MM.1S (cell line): ENCODE results near the gene HSDL1.
"Not testable (repeated sequence)": the region's sequence is repeated elsewhere in the genome, so short reads cannot be mapped to it uniquely, and the experiment has no call there.

Experiments used
- CTCF ChIP-seq: fragments of 300-600 bp; sonication (generic); IDR thresholded peaks from 2 replicates; pipeline ENCODE4 v1.5.1; 2016; ENCODE audit warnings: antibody characterized with exemption, low read length, mixed read lengths
- EZH2 ChIP-seq: fragments of 300-600 bp; sonication (generic); optimal IDR thresholded peaks from 2 replicates; pipeline ENCODE3; 2017; ENCODE audit warnings: low read depth, mild to moderate bottlenecking, antibody characterized with exemption, low read length, mixed read lengths

DNA sequence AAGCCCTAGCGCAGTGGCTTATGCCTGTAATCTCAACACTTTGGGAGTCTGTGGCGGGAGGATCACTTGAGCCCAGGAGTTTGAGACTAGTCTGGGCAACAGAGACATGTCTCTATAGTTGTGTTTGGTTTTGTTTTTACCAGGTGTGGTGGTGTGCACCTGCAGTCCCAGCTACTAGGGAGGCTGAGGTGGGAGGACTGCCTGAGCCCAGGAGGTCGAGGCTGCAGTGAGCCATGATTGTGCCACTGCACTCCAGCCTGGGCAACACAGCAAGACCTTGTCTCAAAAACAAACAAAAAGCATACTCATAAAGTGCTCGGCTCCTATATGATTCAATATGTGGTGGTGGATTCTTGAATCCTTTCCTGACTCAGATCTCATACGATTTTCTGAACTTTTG, 26.7 kb downstream of the HSDL1 start:
- TF ChIP-seq EZH2, CTCF: not testable (repeated sequence)
